Pancreas (tissue), 10 donors: ENCODE measurements around the gene ATXN7L3. TPM values are rescaled to one million over a fixed set of nuclear protein-coding genes. Genes with fewer than 3 reads are reported as not detected.

Experiments
- ATAC-seq, 4 donors: fragments of 200-7000 bp; cut with Tn5 transposase; one replicate each; pipeline versions ENCODE4 v1.8.0 to v1.9.1; 2020; ENCODE audit warnings: mild to moderate bottlenecking in 4 of 4, moderate library complexity in 4 of 4
- DNase-seq, 6 donors: peaks; one replicate each; pipeline ENCODE4 v3.0.0-alpha.2; 2020
- FAIRE-seq: peaks from 2 replicates; lab custom pipeline; 2012; peaks lifted over from hg19 to GRCh38; lab: Jason Lieb, UNC
- H3K27ac ChIP-seq, 4 donors: fragments of 200-600 bp; sonication (generic); 1 replicate in 3 of 4; 2 replicates in 1 of 4; pipeline versions ENCODE4 v1.5.0 to v1.8.0; 2020
- H3K27me3 ChIP-seq, 4 donors: fragments of 200-600 bp; one replicate each; pipeline ENCODE4 v1.8.0; 2021
- H3K36me3 ChIP-seq, 3 donors: fragments of 200-600 bp; sonication (generic) in 1 of 3; one replicate each; pipeline versions ENCODE4 v1.5.0 to v1.8.0; 2020 to 2021
- H3K4me1 ChIP-seq, 3 donors: fragments of 200-600 bp; one replicate each; pipeline ENCODE4 v1.8.0; 2021
- H3K4me3 ChIP-seq, 4 donors: fragments of 200-600 bp; sonication (generic) in 2 of 4; one replicate each; pipeline versions ENCODE4 v1.5.0 to v1.8.0; 2020 to 2021
- H3K9me3 ChIP-seq, 4 donors: fragments of 200-600 bp; one replicate each; pipeline ENCODE4 v1.8.0; 2021
- WGBS, 2 donors: extraction: QIAGEN DNeasy Blood & Tissue Kit; methylation state at CpG; one replicate each; pipeline ENCODE4 v1.1.7; 2013; 5-methylcytosine and 5-hydroxymethylcytosine counted together
- intact Hi-C, 3 donors: fragments of 100-400 bp; cut with DNase I; formaldehyde crosslinking; loops; one replicate each; pipeline versions ENCODE4 v1.11.1 to v1.14.2; 2022
- polyA plus RNA-seq, 2 donors: library from polyadenylated mRNA; stranded (reverse); fragments of 200-250 nt; gene quantifications; one replicate each; pipeline ENCODE4 v1.2.3, GENCODE V29; 2013
- total RNA-seq, 6 donors: library from RNA; stranded (reverse); fragmentation: NEBNext Ultra II Directional in 4 of 6; extraction: Animal tissue kit (Norgen Biotek cat#: 25700) in 4 of 6; gene quantifications; one replicate each; pipeline versions ENCODE4 v1.2.1 to v1.2.4, GENCODE V29; 2021 to 2023
- TF ChIP-seq, protein P1 (sequence below), 4 donors: fragments of 200-600 bp; sonication (generic) in 3 of 4; IDR thresholded peaks; one replicate each; pipeline versions ENCODE4 v1.5.0 to v1.8.0; 2021; ENCODE audit warnings: antibody characterized with exemption in 4 of 4
- donor health status: healthy with polysubstance abuse.
- donor health status: DM: no; HTN: no; CAD: no; lungs with moderate emphysema.
- donor health status: DM: no; HTN: no; CAD: no.
- donor health status: control.
- donor health status: control.
- donor health status: Bipolar disorder and iron deficiency.
- donor health status: DM: yes; HTN: yes; CAD: no.
- donor health status: DM: no; HTN: no; CAD: no.
- donor health status: DM: no; HTN: no; CAD: no.
- donor health status: DM: yes; HTN: yes; CAD: no.

Gene ATXN7L3
- total and polyA plus RNA-seq, 8 donors = 21.1 to 38.0 (median 27.3) TPM

DNA sequence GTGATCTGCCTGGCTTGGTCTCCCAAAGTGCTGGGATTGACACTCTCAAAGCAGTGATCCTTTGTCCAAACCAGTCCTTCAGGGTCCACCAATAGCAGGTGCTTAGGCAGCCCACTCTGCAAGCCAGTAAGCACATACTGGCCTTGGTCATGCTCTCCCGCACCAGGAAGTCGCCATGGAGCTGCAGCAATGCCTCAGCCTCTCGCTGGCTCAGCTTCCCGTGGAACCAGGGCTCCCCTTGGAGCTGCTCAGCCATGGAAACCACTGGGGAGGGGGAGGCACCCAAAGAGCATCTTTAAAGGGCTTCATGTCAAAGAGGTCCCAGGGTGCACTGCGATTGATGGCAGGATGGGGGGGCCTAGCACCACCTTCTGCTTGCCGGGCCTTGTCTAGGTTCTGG, 29.4 kb upstream of the ATXN7L3 start:
- TF ChIP-seq, protein P1, sequence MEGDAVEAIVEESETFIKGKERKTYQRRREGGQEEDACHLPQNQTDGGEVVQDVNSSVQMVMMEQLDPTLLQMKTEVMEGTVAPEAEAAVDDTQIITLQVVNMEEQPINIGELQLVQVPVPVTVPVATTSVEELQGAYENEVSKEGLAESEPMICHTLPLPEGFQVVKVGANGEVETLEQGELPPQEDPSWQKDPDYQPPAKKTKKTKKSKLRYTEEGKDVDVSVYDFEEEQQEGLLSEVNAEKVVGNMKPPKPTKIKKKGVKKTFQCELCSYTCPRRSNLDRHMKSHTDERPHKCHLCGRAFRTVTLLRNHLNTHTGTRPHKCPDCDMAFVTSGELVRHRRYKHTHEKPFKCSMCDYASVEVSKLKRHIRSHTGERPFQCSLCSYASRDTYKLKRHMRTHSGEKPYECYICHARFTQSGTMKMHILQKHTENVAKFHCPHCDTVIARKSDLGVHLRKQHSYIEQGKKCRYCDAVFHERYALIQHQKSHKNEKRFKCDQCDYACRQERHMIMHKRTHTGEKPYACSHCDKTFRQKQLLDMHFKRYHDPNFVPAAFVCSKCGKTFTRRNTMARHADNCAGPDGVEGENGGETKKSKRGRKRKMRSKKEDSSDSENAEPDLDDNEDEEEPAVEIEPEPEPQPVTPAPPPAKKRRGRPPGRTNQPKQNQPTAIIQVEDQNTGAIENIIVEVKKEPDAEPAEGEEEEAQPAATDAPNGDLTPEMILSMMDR (IDR thresholded peaks at IDR 0.05) = no peak
- Histone ChIP-seq H3K9me3 (no peaks in the 10 kb centered on the region), H3K27me3 (no peaks in the 10 kb centered on the region), H3K27ac (no peak overlapping the region), H3K4me3 (no peak overlapping the region), H3K4me1 (peaks cover 0 to 3% (median 0%) of the 10 kb centered on the region in 3 donors), H3K36me3 (no peaks in the 10 kb centered on the region)
- intact Hi-C loops = no loop called here
- FAIRE-seq (no peak), ATAC-seq (no peak), DNase-seq (no peak)
- WGBS, 2 donors = 82 to 88% methylated on average over 6 of the region's 6 CpGs

DNA sequence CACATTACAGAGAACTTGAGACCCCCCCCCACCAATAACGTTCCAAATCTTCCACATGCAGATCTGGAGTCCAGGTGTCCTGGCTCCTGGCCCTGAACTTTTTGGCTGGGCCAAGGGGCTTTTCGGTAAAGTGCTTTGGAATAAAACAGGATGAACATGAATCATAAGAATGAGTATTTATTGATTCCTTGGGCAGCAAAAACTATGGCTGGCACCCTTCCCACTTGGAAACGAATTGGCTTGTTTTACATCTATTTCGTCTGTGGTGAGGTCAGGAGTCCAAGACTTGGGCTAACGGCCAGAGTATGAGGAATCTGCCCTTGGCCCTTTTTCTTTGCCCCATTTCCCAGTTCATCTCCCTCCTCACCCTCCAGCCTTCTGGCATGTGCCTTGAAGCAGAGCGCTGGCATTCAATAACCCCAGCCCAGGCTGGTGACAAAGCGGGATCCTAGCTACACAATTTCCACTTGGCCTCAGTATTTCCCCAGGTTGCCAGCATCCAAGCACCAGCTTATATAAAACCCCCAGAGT, 23.9 kb upstream of the ATXN7L3 start:
- TF ChIP-seq, protein P1 (IDR thresholded peaks at IDR 0.05) = no peak
- peak; percentile 4 to 27 (median 25) for ATAC-seq
- Histone ChIP-seq H3K36me3 (no peaks in the 10 kb centered on the region), H3K9me3 (no peaks in the 10 kb centered on the region), H3K27me3 (no peaks in the 10 kb centered on the region), H3K4me3 (no peak overlapping the region), H3K27ac (peak overlapping the region; percentile 93 to 98 (median 97)), H3K4me1 (peaks cover 6 to 20% (median 13%) of the 10 kb centered on the region in 3 donors)
- no peak for FAIRE-seq
- 7 to 11% methylated on average over 7 of the region's 7 CpGs for WGBS, 2 donors
- intact Hi-C loops = no loop called here
- peak in 5 of 6 donors; percentile 64 to 96 (median 87) for DNase-seq

DNA sequence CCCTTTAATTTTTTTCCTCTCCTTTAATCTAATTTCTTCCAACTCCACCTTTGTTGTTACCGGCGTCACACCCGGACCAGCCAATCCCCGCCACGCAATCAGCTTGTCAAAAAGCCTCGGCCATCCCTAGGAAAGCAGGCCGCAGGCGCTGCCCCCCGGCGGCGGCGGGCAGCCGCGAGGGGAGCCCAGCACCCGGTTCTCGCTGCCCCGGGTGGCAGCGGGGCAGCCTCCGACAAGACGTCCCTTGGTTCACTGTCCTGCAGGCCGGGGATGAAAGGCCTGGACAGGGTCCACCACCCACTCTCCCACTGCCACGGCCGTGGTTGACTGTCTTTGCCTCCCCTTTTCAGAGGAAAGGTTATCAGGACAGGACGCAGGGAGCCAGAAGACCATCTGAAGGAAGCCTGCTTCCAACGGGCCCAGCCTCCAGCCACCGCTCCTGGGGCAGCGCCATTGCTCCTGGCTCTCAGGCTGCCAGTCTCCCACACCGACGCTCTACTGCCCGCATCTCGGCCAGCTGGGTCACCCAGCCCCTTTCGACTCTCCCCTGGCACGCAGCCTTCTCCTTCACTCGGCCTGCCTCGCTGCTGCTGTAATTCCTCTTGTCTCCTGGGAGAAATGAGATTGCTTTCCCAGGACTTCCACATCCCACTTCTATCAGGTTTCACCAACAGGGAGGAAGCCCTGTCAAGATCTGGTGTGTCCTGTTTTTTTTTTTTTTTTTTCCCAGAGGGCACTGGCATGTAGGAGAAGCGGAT, 22.6 kb upstream of the ATXN7L3 start:
- intact Hi-C loops = no loop called here
- no peak for FAIRE-seq

DNA sequence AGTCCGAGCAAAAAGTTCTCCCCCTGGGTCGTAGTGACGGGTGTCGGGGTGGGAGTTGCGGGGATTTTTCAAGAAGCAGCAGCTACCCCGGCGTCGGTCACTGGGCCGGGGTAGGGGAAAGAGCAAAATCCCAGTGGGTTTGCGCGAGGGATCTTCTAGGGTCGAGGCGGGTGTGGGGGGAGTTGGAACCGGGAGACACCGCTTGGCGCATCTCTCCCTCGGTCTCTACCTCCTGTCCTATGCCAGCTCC, 22.1 kb upstream of the ATXN7L3 start:
- DNase-seq (peak in 3 of 6 donors; percentile 52 to 59 (median 55)), FAIRE-seq (no peak), ATAC-seq (no peak)
- Histone ChIP-seq H3K27ac (peak overlapping the region; percentile 93 to 98 (median 97)), H3K9me3 (no peaks in the 10 kb centered on the region), H3K4me3 (peak overlapping the region; percentile 45 to 95 (median 88)), H3K4me1 (peaks cover 12 to 28% (median 23%) of the 10 kb centered on the region in 3 donors), H3K27me3 (no peaks in the 10 kb centered on the region), H3K36me3 (no peaks in the 10 kb centered on the region)
- intact Hi-C loops = no loop called here
- 0 to 1% methylated on average over 17 of the region's 17 CpGs for WGBS, 2 donors
- TF ChIP-seq, protein P1 (IDR thresholded peaks at IDR 0.05) = no peak

More for the DNA sequence above, 22.6 kb upstream of the ATXN7L3 start:
- Histone ChIP-seq H3K27me3 (no peaks in the 10 kb centered on the region), H3K36me3 (no peaks in the 10 kb centered on the region), H3K4me1 (peaks cover 12 to 28% (median 21%) of the 10 kb centered on the region in 3 donors), H3K27ac (peak overlapping the region; percentile 93 to 98 (median 97)), H3K9me3 (no peaks in the 10 kb centered on the region), H3K4me3 (peak overlapping the region; percentile 45 to 95 (median 88))
- 1 to 2% methylated on average over 36 of the region's 36 CpGs for WGBS, 2 donors
- TF ChIP-seq, protein P1 (IDR thresholded peaks at IDR 0.05) = no peak
- DNase-seq (peak; percentile 64 to 84 (median 80)), ATAC-seq (peak; percentile 6 to 42 (median 27))
